GM23338 (cell line): Measurements from ENCODE around the gene INTS3. TPM values are rescaled to one million over a fixed set of nuclear protein-coding genes. Genes with fewer than 3 reads are reported as not detected.
"Not testable (repeated sequence)": the region's sequence is repeated elsewhere in the genome, so short reads cannot be mapped to it uniquely, and the experiment has no call there.

Experiments
- ATAC-seq: fragments of 200-7000 bp; cut with Tn5 transposase; 3 replicates; pipeline ENCODE4 v1.9.1; 2020
- DNase-seq: peaks from one replicate; pipeline ENCODE4 v3.0.0-alpha.2; 2015; ENCODE audit warnings: low spot score
- H2AFZ ChIP-seq: fragments of 200-600 bp; sonication (generic); 2 replicates; pipeline ENCODE4 v1.8.0; 2016; ENCODE audit warnings: antibody characterized with exemption, mild to moderate bottlenecking, moderate library complexity
- H3F3A ChIP-seq: fragments of 200-600 bp; sonication (generic); replicated peaks from 2 replicates; pipeline ENCODE4 v1.8.0; 2017; ENCODE audit warnings: antibody characterized with exemption, mixed run types, low read depth
- H3K27ac ChIP-seq: fragments of 200-600 bp; sonication (generic); 2 replicates; pipeline ENCODE4 v1.6.1; 2016; ENCODE audit warnings: low read depth
- H3K27me3 ChIP-seq: fragments of 200-600 bp; sonication (generic); 2 replicates; pipeline ENCODE4 v1.8.0; 2016; ENCODE audit warnings: mild to moderate bottlenecking, mixed run types, moderate library complexity; ENCODE audit not compliant: insufficient read depth
- H3K36me3 ChIP-seq: fragments of 200-600 bp; sonication (generic); 2 replicates; pipeline ENCODE4 v1.8.0; 2016; ENCODE audit warnings: mild to moderate bottlenecking; ENCODE audit not compliant: insufficient read depth
- H3K4me1 ChIP-seq: fragments of 200-600 bp; sonication (generic); 2 replicates; pipeline ENCODE4 v1.8.0; 2016; ENCODE audit warnings: mild to moderate bottlenecking, moderate library complexity; ENCODE audit not compliant: insufficient read depth
- H3K4me2 ChIP-seq: fragments of 200-600 bp; sonication (generic); 2 replicates; pipeline ENCODE4 v1.7.1; 2017; ENCODE audit warnings: mixed run types
- H3K4me3 ChIP-seq: fragments of 200-600 bp; sonication (generic); 2 replicates; pipeline ENCODE4 v1.6.1; 2016; ENCODE audit warnings: mixed run types
- H3K79me2 ChIP-seq: fragments of 200-600 bp; sonication (generic); replicated peaks from 2 replicates; pipeline ENCODE4 v1.8.0; 2017; ENCODE audit warnings: mild to moderate bottlenecking; ENCODE audit not compliant: insufficient read depth
- H3K9me2 ChIP-seq: fragments of 200-600 bp; sonication (generic); 2 replicates; pipeline ENCODE4 v1.8.0; 2017; ENCODE audit not compliant: insufficient read depth
- H4K20me1 ChIP-seq: fragments of 200-600 bp; sonication (generic); replicated peaks from 2 replicates; pipeline ENCODE4 v1.8.0; 2017; ENCODE audit warnings: mild to moderate bottlenecking; ENCODE audit not compliant: insufficient read depth
- H3K27ac Mint-ChIP-seq: 2 replicates; pipeline ENCODE4 v1.8.0; 2020; ENCODE audit warnings: inconsistent platforms, mild to moderate bottlenecking, moderate library complexity, mixed read lengths
- H3K27me3 Mint-ChIP-seq: 3 replicates; pipeline ENCODE4 v1.8.0; 2022; ENCODE audit warnings: low read depth, mild to moderate bottlenecking, moderate library complexity, mixed read lengths, inconsistent platforms; ENCODE audit not compliant: insufficient read depth, poor library complexity
- H3K36me3 Mint-ChIP-seq: 3 replicates; pipeline ENCODE4 v1.8.0; 2021; ENCODE audit warnings: low read depth, mild to moderate bottlenecking, inconsistent platforms, moderate library complexity, mixed read lengths
- H3K4me1 Mint-ChIP-seq: 3 replicates; pipeline ENCODE4 v1.8.0; 2020; ENCODE audit warnings: mild to moderate bottlenecking, inconsistent platforms, mixed read lengths
- H3K4me3 Mint-ChIP-seq: 3 replicates; pipeline ENCODE4 v1.8.0; 2021; ENCODE audit warnings: moderate library complexity, mild to moderate bottlenecking, inconsistent platforms, mixed read lengths
- H3K9me3 Mint-ChIP-seq: 3 replicates; pipeline ENCODE4 v1.8.0; 2020; ENCODE audit warnings: moderate library complexity, mild to moderate bottlenecking, inconsistent platforms, mixed read lengths
- CREB1 ChIP-seq: fragments of 250-450 bp; sonication (Bioruptor Pico); IDR thresholded peaks from 2 replicates; pipeline ENCODE4 v1.5.0; 2020; ENCODE audit warnings: low read depth, mild to moderate bottlenecking, moderate library complexity
- EZH2 ChIP-seq: fragments of 200-600 bp; sonication (generic); IDR thresholded peaks from one replicate; pipeline ENCODE4 v1.8.0; 2017; ENCODE audit warnings: antibody characterized with exemption, mild to moderate bottlenecking, low read depth; ENCODE audit not compliant: unreplicated experiment
- JUNB ChIP-seq: IDR thresholded peaks from one replicate; pipeline ENCODE4 v1.6.1; 2016; ENCODE audit warnings: antibody characterized with exemption; ENCODE audit not compliant: unreplicated experiment
- NANOG ChIP-seq: IDR thresholded peaks from 2 replicates; pipeline ENCODE4 v1.6.1; 2016; ENCODE audit warnings: antibody characterized with exemption, borderline replicate concordance
- STAT1 ChIP-seq: IDR thresholded peaks from one replicate; pipeline ENCODE4 v1.6.1; 2016; ENCODE audit warnings: antibody characterized with exemption; ENCODE audit not compliant: unreplicated experiment
- ZNF114 ChIP-seq: fragments of 250-450 bp; sonication (Bioruptor Pico); IDR thresholded peaks from 2 replicates; pipeline ENCODE4 v1.5.0; 2020; ENCODE audit warnings: mild to moderate bottlenecking, moderate library complexity
- ZNF331 ChIP-seq: fragments of 250-450 bp; sonication (Bioruptor Pico); IDR thresholded peaks from 2 replicates; pipeline ENCODE4 v1.5.0; 2020; ENCODE audit warnings: low read depth, mild to moderate bottlenecking, moderate library complexity
- ZNF462 ChIP-seq: fragments of 250-450 bp; sonication (Bioruptor Pico); IDR thresholded peaks from 2 replicates; pipeline ENCODE4 v1.5.0; 2020; ENCODE audit warnings: mild to moderate bottlenecking, moderate library complexity
- polyA plus RNA-seq: library from polyadenylated mRNA; unstranded; fragments of >200 nt; fragmentation: Nextera tagmentation; extraction: Ambion mirVana; gene quantifications from 2 replicates; pipeline ENCODE4 v1.2.1, GENCODE V29; 2016
- total RNA-seq: library from RNA; depleted of rRNA; stranded (reverse); fragments of >200 nt; shearing (Covaris generic); gene quantifications from 2 replicates; pipeline ENCODE4 v1.2.3, GENCODE V29; 2014
- TF ChIP-seq, protein P1 (sequence below): IDR thresholded peaks from one replicate; pipeline ENCODE4 v1.6.1; 2018; ENCODE audit warnings: antibody characterized with exemption; ENCODE audit not compliant: unreplicated experiment

The INTS3 gene
- total and polyA plus RNA-seq, 2 experiments from 2014 or later, result 22.7 to 51.3 TPM

- Mint-ChIP-seq H3K4me3 (no peak overlapping the region), H3K4me1 (peaks cover 2% of the 10 kb centered on the region), H3K9me3 (no peaks in the 10 kb centered on the region), H3K27me3 (peaks cover 11% of the 10 kb centered on the region), H3K36me3 (no peaks in the 10 kb centered on the region), H3K27ac (no peak overlapping the region)
- H3K27me3 ChIP-seq, result no peaks in the 10 kb centered on the region
- H3K9me2 ChIP-seq, result no peaks in the 10 kb centered on the region
- no peak for DNase-seq
- no peaks in the 10 kb centered on the region for H4K20me1 ChIP-seq
- no peaks in the 10 kb centered on the region for H3K4me1 ChIP-seq
- H3F3A ChIP-seq, result 0 out of 2 replicates have a peak, but pooled peaks cover 5% of the 10 kb centered on the region
- no peak for ATAC-seq
- no peak overlapping the region for H3K27ac ChIP-seq
- H3K79me2 ChIP-seq, result no peaks in the 10 kb centered on the region; the same call in 1 of the 2 replicates
- H2AFZ ChIP-seq, result no peak overlapping the region
- H3K36me3 ChIP-seq, result no peaks in the 10 kb centered on the region
- no peak for TF ChIP-seq ZNF331
- no peak for TF ChIP-seq ZNF462 (CRISPR knock-in tag)
- no peak for TF ChIP-seq STAT1
- TF ChIP-seq NANOG, result no peak
- no peak for TF ChIP-seq ZNF114 (CRISPR knock-in tag)
- TF ChIP-seq CREB1 (CRISPR knock-in tag), result no peak
- TF ChIP-seq, protein P1, sequence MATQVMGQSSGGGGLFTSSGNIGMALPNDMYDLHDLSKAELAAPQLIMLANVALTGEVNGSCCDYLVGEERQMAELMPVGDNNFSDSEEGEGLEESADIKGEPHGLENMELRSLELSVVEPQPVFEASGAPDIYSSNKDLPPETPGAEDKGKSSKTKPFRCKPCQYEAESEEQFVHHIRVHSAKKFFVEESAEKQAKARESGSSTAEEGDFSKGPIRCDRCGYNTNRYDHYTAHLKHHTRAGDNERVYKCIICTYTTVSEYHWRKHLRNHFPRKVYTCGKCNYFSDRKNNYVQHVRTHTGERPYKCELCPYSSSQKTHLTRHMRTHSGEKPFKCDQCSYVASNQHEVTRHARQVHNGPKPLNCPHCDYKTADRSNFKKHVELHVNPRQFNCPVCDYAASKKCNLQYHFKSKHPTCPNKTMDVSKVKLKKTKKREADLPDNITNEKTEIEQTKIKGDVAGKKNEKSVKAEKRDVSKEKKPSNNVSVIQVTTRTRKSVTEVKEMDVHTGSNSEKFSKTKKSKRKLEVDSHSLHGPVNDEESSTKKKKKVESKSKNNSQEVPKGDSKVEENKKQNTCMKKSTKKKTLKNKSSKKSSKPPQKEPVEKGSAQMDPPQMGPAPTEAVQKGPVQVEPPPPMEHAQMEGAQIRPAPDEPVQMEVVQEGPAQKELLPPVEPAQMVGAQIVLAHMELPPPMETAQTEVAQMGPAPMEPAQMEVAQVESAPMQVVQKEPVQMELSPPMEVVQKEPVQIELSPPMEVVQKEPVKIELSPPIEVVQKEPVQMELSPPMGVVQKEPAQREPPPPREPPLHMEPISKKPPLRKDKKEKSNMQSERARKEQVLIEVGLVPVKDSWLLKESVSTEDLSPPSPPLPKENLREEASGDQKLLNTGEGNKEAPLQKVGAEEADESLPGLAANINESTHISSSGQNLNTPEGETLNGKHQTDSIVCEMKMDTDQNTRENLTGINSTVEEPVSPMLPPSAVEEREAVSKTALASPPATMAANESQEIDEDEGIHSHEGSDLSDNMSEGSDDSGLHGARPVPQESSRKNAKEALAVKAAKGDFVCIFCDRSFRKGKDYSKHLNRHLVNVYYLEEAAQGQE, result no peak
- no peak for TF ChIP-seq JUNB
- TF ChIP-seq EZH2, result no peak
- H3K4me2 ChIP-seq, result no peak overlapping the region
- H3K4me3 ChIP-seq, result no peak overlapping the region
Observed at GRCh38 chr1:153723687-153724086, 4.2 kb upstream of the INTS3 start.

DNA sequence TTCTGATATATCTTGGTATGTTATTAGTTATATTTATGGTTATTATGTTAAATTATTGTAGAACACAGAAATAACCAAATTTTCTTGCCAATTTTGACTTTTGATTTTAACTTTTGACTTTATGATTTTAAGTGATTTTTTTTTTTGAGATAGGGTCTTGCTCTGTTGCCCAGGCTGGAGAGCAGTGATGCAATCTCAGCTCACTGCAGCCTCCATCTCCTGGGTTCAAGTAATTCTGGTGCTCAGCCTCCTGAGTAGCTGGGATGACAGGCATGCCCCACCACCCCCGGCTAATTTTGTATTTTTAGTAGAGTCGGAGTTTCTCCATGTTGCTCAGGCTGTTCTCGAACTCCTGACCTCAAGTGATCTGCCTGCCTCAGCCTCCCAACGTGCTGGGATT is 3.2 kb upstream of the INTS3 start:
- H3K27ac ChIP-seq, H4K20me1 ChIP-seq, DNase-seq, H3K27ac Mint-ChIP-seq, H3K9me3 Mint-ChIP-seq, H3K4me3 Mint-ChIP-seq, H3K27me3 ChIP-seq, H3K9me2 ChIP-seq, H2AFZ ChIP-seq, H3K4me3 ChIP-seq, H3K36me3 ChIP-seq, H3K4me1 ChIP-seq, ATAC-seq, H3K4me2 ChIP-seq, H3K79me2 ChIP-seq, H3K36me3 Mint-ChIP-seq: not testable (repeated sequence)
- peaks cover 11% of the 10 kb centered on the region for H3K27me3 Mint-ChIP-seq
- peaks cover 10% of the 10 kb centered on the region for H3F3A ChIP-seq
- peaks cover 11% of the 10 kb centered on the region for H3K4me1 Mint-ChIP-seq
